Neural cell (in vitro differentiated cells): Measurements from ENCODE around the gene COPB2. TPM values are rescaled to one million over a fixed set of nuclear protein-coding genes. Genes with fewer than 3 reads are reported as not detected.

ENCODE experiments used
- H2AFZ ChIP-seq: fragments of 200-600, 300-800 bp; sonication (generic), shearing (Covaris generic); 2 replicates; pipeline ENCODE4 v1.6.0; 2014; ENCODE audit warnings: low read depth, mild to moderate bottlenecking, antibody characterized with exemption, low read length, moderate library complexity
- H3F3A ChIP-seq: fragments of 200-600 bp; shearing (Covaris generic); 2 replicates; pipeline ENCODE4 v1.6.1; 2016; ENCODE audit warnings: mild to moderate bottlenecking, moderate library complexity, mixed read lengths, antibody characterized with exemption, low read length; ENCODE audit not compliant: insufficient read depth, poor library complexity, severe bottlenecking
- H3K27ac ChIP-seq: fragments of 200-600, 300-800 bp; sonication (generic), shearing (Covaris generic); 2 replicates; pipeline ENCODE4 v1.5.1; 2014; ENCODE audit warnings: mild to moderate bottlenecking, low read length, moderate library complexity
- H3K27me3 ChIP-seq: fragments of 300-800, 200-600 bp; sonication (generic), shearing (Covaris generic); 2 replicates; pipeline ENCODE4 v1.6.0; 2014; ENCODE audit warnings: mild to moderate bottlenecking, low read depth, low read length, moderate library complexity; ENCODE audit not compliant: insufficient read depth
- H3K36me3 ChIP-seq: fragments of 300-800, 200-600 bp; sonication (generic), shearing (Covaris generic); 2 replicates; pipeline ENCODE4 v1.5.1; 2014; ENCODE audit warnings: mild to moderate bottlenecking, antibody characterized with exemption, low read length, moderate library complexity; ENCODE audit not compliant: insufficient read depth
- H3K4me2 ChIP-seq: fragments of 300-800, 200-600 bp; sonication (generic), shearing (Covaris generic); 2 replicates; pipeline ENCODE4 v1.6.0; 2014; ENCODE audit warnings: mild to moderate bottlenecking, low read length
- H3K4me3 ChIP-seq: fragments of 300-800, 200-600 bp; sonication (generic), shearing (Covaris generic); 2 replicates; pipeline ENCODE4 v1.5.1; 2014; ENCODE audit warnings: mild to moderate bottlenecking, low read length, moderate library complexity
- H3K79me2 ChIP-seq: fragments of 200-600 bp; shearing (Covaris generic); replicated peaks from 2 replicates; pipeline ENCODE4 v1.6.0; 2014; ENCODE audit warnings: mild to moderate bottlenecking, low read length, moderate library complexity; ENCODE audit not compliant: insufficient read depth
- H3K9ac ChIP-seq: fragments of 300-800, 200-600 bp; sonication (generic), shearing (Covaris generic); 2 replicates; pipeline ENCODE4 v1.6.1; 2016; ENCODE audit warnings: mild to moderate bottlenecking, low read length, mixed read lengths
- H3K9me2 ChIP-seq: fragments of 200-600 bp; shearing (Covaris generic); 2 replicates; pipeline ENCODE4 v1.6.1; 2016; ENCODE audit warnings: mild to moderate bottlenecking, low read length, mixed read lengths; ENCODE audit not compliant: insufficient read depth
- H3K9me3 ChIP-seq: fragments of 200-600, 300-800 bp; sonication (generic), shearing (Covaris generic); 2 replicates; pipeline ENCODE4 v1.6.1; 2016; ENCODE audit warnings: mild to moderate bottlenecking, mixed run types, low read length, moderate library complexity, mixed read lengths
- H4K20me1 ChIP-seq: fragments of 200-600 bp; shearing (Covaris generic); 2 replicates; pipeline ENCODE4 v1.6.1; 2016; ENCODE audit warnings: mild to moderate bottlenecking, mixed run types; ENCODE audit not compliant: insufficient read depth
- CTCF ChIP-seq: fragments of 450-650 bp; IDR thresholded peaks from 2 replicates; pipeline ENCODE4 v1.5.1; 2014; ENCODE audit warnings: antibody characterized with exemption, mild to moderate bottlenecking, moderate library complexity; ENCODE audit not compliant: poor library complexity, severe bottlenecking
- EP300 ChIP-seq: fragments of 450-650 bp; conservative IDR thresholded peaks from 2 replicates; pipeline ENCODE4 v1.6.1; 2014; ENCODE audit warnings: antibody characterized with exemption, mild to moderate bottlenecking, moderate library complexity; ENCODE audit not compliant: poor library complexity, severe bottlenecking
- EZH2 ChIP-seq: fragments of 200-600, 300-800 bp; shearing (Covaris generic), sonication (generic); IDR thresholded peaks from 2 replicates; pipeline ENCODE4 v1.6.1; 2014; ENCODE audit warnings: antibody characterized with exemption, low read length, borderline replicate concordance, mild to moderate bottlenecking; ENCODE audit not compliant: insufficient read depth, poor library complexity, severe bottlenecking
- MXI1 ChIP-seq: fragments of 450-650 bp; conservative IDR thresholded peaks from 2 replicates; pipeline ENCODE4 v1.6.1; 2014; ENCODE audit warnings: antibody characterized with exemption, mild to moderate bottlenecking; ENCODE audit not compliant: poor library complexity, severe bottlenecking
- POLR2AphosphoS5 ChIP-seq: IDR thresholded peaks from 2 replicates; pipeline ENCODE4 v1.6.1; 2012
- RAD21 ChIP-seq: fragments of 450-650 bp; conservative IDR thresholded peaks from 2 replicates; pipeline ENCODE4 v1.6.1; 2014; ENCODE audit warnings: antibody characterized with exemption, mild to moderate bottlenecking, moderate library complexity
- REST ChIP-seq: IDR thresholded peaks from 2 replicates; pipeline ENCODE4 v1.6.1; 2012; ENCODE audit warnings: borderline replicate concordance
- SMC3 ChIP-seq: fragments of 450-650 bp; conservative IDR thresholded peaks from 2 replicates; pipeline ENCODE4 v1.6.1; 2014; ENCODE audit warnings: antibody characterized with exemption, mild to moderate bottlenecking, moderate library complexity; ENCODE audit not compliant: poor library complexity
- TAF1 ChIP-seq: IDR thresholded peaks from 2 replicates; pipeline ENCODE4 v1.6.1; 2012; ENCODE audit warnings: low read depth
- polyA plus RNA-seq: library from polyadenylated mRNA; depleted of rRNA; stranded (reverse); fragments of >200 nt; gene quantifications from 2 replicates; pipeline ENCODE4 v1.2.3, GENCODE V29; 2014

COPB2 gene
- polyA plus RNA-seq, 1 donor from 2014 or later = 63.5 TPM

- H3K79me2 ChIP-seq = no peaks in the 10 kb centered on the region
- no peaks in the 10 kb centered on the region for H3K9me3 ChIP-seq
- peaks cover 22% of the 10 kb centered on the region for H3K36me3 ChIP-seq
- no peaks in the 10 kb centered on the region for H3F3A ChIP-seq
- no peak overlapping the region for H3K27ac ChIP-seq
- no peak overlapping the region for H2AFZ ChIP-seq
- H3K27me3 ChIP-seq = no peaks in the 10 kb centered on the region
- no peaks in the 10 kb centered on the region for H3K9me2 ChIP-seq
- no peak overlapping the region for H3K4me3 ChIP-seq
- no peak overlapping the region for H3K9ac ChIP-seq
- no peak overlapping the region for H3K4me2 ChIP-seq
- TF ChIP-seq CTCF = no peak
- TF ChIP-seq EP300 = no peak
- no peak for TF ChIP-seq MXI1
- TF ChIP-seq TAF1 = no peak
- TF ChIP-seq RAD21 = no peak
- no peak for TF ChIP-seq POLR2AphosphoS5
- TF ChIP-seq REST = no peak
- no peak for TF ChIP-seq SMC3
- TF ChIP-seq EZH2 = no peak
- no peaks in the 10 kb centered on the region for H4K20me1 ChIP-seq
Observed at GRCh38 chr3:139358841-139359562, 30.4 kb downstream of the COPB2 start.

- Histone ChIP-seq H3K9ac (no peak overlapping the region), H3K27me3 (no peaks in the 10 kb centered on the region), H3K9me3 (no peaks in the 10 kb centered on the region), H3K36me3 (peaks cover 22% of the 10 kb centered on the region), H3F3A (no peaks in the 10 kb centered on the region), H2AFZ (no peak overlapping the region), H3K27ac (no peak overlapping the region), H3K79me2 (no peaks in the 10 kb centered on the region), H3K9me2 (no peaks in the 10 kb centered on the region), H3K4me2 (no peak overlapping the region), H4K20me1 (no peaks in the 10 kb centered on the region), H3K4me3 (no peak overlapping the region)
- TF ChIP-seq POLR2AphosphoS5 (no peak), EP300 (no peak), RAD21 (no peak), REST (no peak), MXI1 (no peak), SMC3 (no peak), EZH2 (no peak), CTCF (no peak)
Observed at GRCh38 chr3:139357899-139358298, 31.5 kb downstream of the COPB2 start.
